ENCODE results near the gene LRIG3.

GRCh38 chr12:58969237-58969636 is 48.9 kb upstream of the LRIG3 start:
- no peak for TF ChIP-seq CTCF (IDR thresholded peaks at IDR 0.05)
- TF ChIP-seq POLR2A (IDR thresholded peaks at IDR 0.05) = no peak
- TF ChIP-seq EP300 (IDR thresholded peaks at IDR 0.05) = no peak
